Mesenchymal stem cell (in vitro differentiated cells and primary cell): ENCODE measurements around the gene SYNM.

Experiments
- DNase-seq: peaks from one replicate; pipeline ENCODE4 v3.0.0-alpha.2; 2013
- H2AFZ ChIP-seq: one replicate; pipeline ENCODE4 v1.6.1; 2013; ENCODE audit warnings: low read depth, mild to moderate bottlenecking, control low read depth, inconsistent platforms, low read length, moderate library complexity
- H2AK5ac ChIP-seq: 2 replicates; pipeline ENCODE4 v1.6.1; 2013; ENCODE audit warnings: low read length, moderate library complexity, mild to moderate bottlenecking, inconsistent platforms; ENCODE audit not compliant: severe bottlenecking
- H2BK120ac ChIP-seq: one replicate; pipeline ENCODE4 v1.6.1; 2013; ENCODE audit warnings: low read depth, mild to moderate bottlenecking, inconsistent platforms, low read length, moderate library complexity
- H2BK12ac ChIP-seq, 2 experiments: one replicate each; pipeline ENCODE4 v1.6.1; 2013; ENCODE audit warnings: inconsistent platforms in 2 of 2, low read length in 2 of 2, mild to moderate bottlenecking in 2 of 2, moderate library complexity in 2 of 2, control low read depth in 1 of 2
- H2BK15ac ChIP-seq: one replicate; pipeline ENCODE4 v1.6.1; 2013; ENCODE audit warnings: mild to moderate bottlenecking, low read depth, inconsistent platforms; ENCODE audit not compliant: poor library complexity, severe bottlenecking
- H2BK5ac ChIP-seq: 2 replicates; pipeline ENCODE4 v1.6.1; 2013; ENCODE audit warnings: low read depth, mild to moderate bottlenecking, low read length, control low read depth, inconsistent platforms; ENCODE audit not compliant: poor library complexity, severe bottlenecking
- H3K14ac ChIP-seq, 2 experiments: one replicate each; pipeline ENCODE4 v1.6.1; 2013; ENCODE audit warnings: inconsistent platforms in 2 of 2, low read length in 2 of 2, control low read depth in 1 of 2, mild to moderate bottlenecking in 1 of 2, moderate library complexity in 1 of 2
- H3K18ac ChIP-seq, 2 experiments: one replicate each; pipeline ENCODE4 v1.6.1; 2013; ENCODE audit warnings: inconsistent platforms in 2 of 2, low read length in 2 of 2, control low read depth in 1 of 2, low read depth in 1 of 2, mild to moderate bottlenecking in 1 of 2
- H3K23ac ChIP-seq, 2 experiments: one replicate each; pipeline ENCODE4 v1.6.1; 2013; ENCODE audit warnings: inconsistent platforms in 2 of 2, low read length in 2 of 2, mild to moderate bottlenecking in 2 of 2, moderate library complexity in 2 of 2, control low read depth in 1 of 2
- H3K27ac ChIP-seq: 2 replicates; pipeline ENCODE4 v1.5.1; 2013; ENCODE audit warnings: mild to moderate bottlenecking, moderate library complexity, low read length, control low read depth, inconsistent platforms; ENCODE audit not compliant: poor library complexity, severe bottlenecking
- H3K27me3 ChIP-seq, 2 experiments: 2 replicates each; pipeline versions ENCODE4 v1.6.1 to v1.7.0; 2013; ENCODE audit warnings: low read length in 2 of 2, mild to moderate bottlenecking in 2 of 2, moderate library complexity in 2 of 2, control low read depth in 1 of 2, inconsistent platforms in 1 of 2; ENCODE audit not compliant: control insufficient read depth in 1 of 2, insufficient read depth in 1 of 2
- H3K36me3 ChIP-seq, 2 experiments: 2 replicates each; pipeline versions ENCODE4 v1.6.1 to v1.7.0; 2013; ENCODE audit warnings: low read length in 2 of 2, control low read depth in 1 of 2, inconsistent platforms in 1 of 2, low read depth in 1 of 2, mild to moderate bottlenecking in 1 of 2; ENCODE audit not compliant: insufficient read depth in 2 of 2, control insufficient read depth in 1 of 2
- H3K4ac ChIP-seq, 2 experiments: one replicate each; pipeline ENCODE4 v1.6.1; 2013; ENCODE audit warnings: inconsistent platforms in 2 of 2, low read length in 2 of 2, mild to moderate bottlenecking in 2 of 2, moderate library complexity in 2 of 2, control low read depth in 1 of 2, low read depth in 1 of 2
- H3K4me1 ChIP-seq: 2 replicates; pipeline ENCODE4 v1.6.1; 2013; ENCODE audit warnings: low read depth, low read length, control low read depth; ENCODE audit not compliant: control insufficient read depth, insufficient read depth
- H3K4me2 ChIP-seq: 2 replicates; pipeline ENCODE4 v1.6.1; 2013; ENCODE audit warnings: low read length, mild to moderate bottlenecking, inconsistent platforms; ENCODE audit not compliant: poor library complexity, severe bottlenecking
- H3K4me3 ChIP-seq, 2 experiments: 2 replicates each; pipeline versions ENCODE4 v1.5.1 to v1.7.0; 2013; ENCODE audit warnings: low read length in 2 of 2, mild to moderate bottlenecking in 2 of 2, control low read depth in 1 of 2, low read depth in 1 of 2; ENCODE audit not compliant: insufficient read depth in 1 of 2
- H3K79me1 ChIP-seq: replicated peaks from 2 replicates; pipeline ENCODE4 v1.6.1; 2013; ENCODE audit warnings: mild to moderate bottlenecking, control low read depth, low read length, inconsistent platforms; ENCODE audit not compliant: poor library complexity, severe bottlenecking
- H3K9ac ChIP-seq: 2 replicates; pipeline ENCODE4 v1.7.0; 2013; ENCODE audit warnings: mild to moderate bottlenecking, low read length, moderate library complexity
- H3K9me3 ChIP-seq: 2 replicates; pipeline ENCODE4 v1.7.0; 2013; ENCODE audit warnings: mild to moderate bottlenecking, low read length; ENCODE audit not compliant: control insufficient read depth
- H4K8ac ChIP-seq: one replicate; pipeline ENCODE4 v1.6.1; 2013; ENCODE audit warnings: inconsistent platforms, mild to moderate bottlenecking, low read length, moderate library complexity
- H4K91ac ChIP-seq: one replicate; pipeline ENCODE4 v1.6.1; 2013; ENCODE audit warnings: mild to moderate bottlenecking, low read length, inconsistent platforms
- WGBS: methylation state at CpG from one replicate; pipeline ENCODE4 v1.1.7; 2013; ENCODE audit warnings: mixed read lengths; 5-methylcytosine and 5-hydroxymethylcytosine counted together

SYNM gene

DNA sequence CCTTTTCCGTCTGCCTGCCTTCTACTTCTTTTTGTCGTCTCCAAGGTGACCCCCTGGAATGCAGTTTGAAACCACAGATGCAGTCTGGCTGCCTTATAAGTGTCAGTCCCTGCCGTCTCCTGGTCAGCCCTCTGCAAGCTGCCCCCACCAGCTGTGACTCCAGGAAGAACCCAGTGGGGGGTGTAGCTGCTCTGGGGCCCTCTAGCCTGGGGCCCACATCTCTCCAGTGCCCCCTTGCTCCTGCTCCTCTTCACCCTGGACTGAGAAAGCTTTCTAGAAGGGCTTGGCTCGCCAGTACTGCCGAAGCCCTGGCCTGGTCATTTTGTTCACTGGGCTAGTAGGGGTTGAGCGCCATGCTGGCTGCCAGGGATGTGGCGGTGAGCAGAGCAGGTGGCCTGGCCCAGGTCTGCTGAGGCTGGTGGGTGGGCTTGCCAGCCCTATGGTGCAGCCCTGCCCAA lies 21.3 kb downstream of the SYNM start:
- H2BK15ac ChIP-seq = peak overlapping the region; percentile 48
- no peak overlapping the region for H3K9ac ChIP-seq
- H4K8ac ChIP-seq = peak overlapping the region; percentile 32
- H3K4me3 ChIP-seq = no peak overlapping the region
- peaks cover 17 to 22% of the 10 kb centered on the region in 2 experiments for H3K36me3 ChIP-seq
- no peaks in the 10 kb centered on the region for H3K27me3 ChIP-seq
- H3K27ac ChIP-seq = no peak overlapping the region
- peak overlapping the region; percentile 86 for H2AK5ac ChIP-seq
- no peaks in the 10 kb centered on the region for H3K9me3 ChIP-seq
- H3K23ac ChIP-seq = peak overlapping the region in 1 of 2 experiments; percentile 93
- peaks cover 3% of the 10 kb centered on the region for H3K79me1 ChIP-seq
- H2BK12ac ChIP-seq = peak overlapping the region; percentile 71 to 86
- H2AFZ ChIP-seq = no peak overlapping the region
- WGBS = 83% methylated on average over 7 of the region's 7 CpGs
- H3K4ac ChIP-seq = peak overlapping the region; percentile 35 to 62
- H3K4me1 ChIP-seq = peaks cover 43% of the 10 kb centered on the region
- peak overlapping the region; percentile 70 for H4K91ac ChIP-seq
- H2BK120ac ChIP-seq = no peak overlapping the region
- H3K4me2 ChIP-seq = no peak overlapping the region
- H2BK5ac ChIP-seq = no peak overlapping the region
- DNase-seq = no peak
- H3K18ac ChIP-seq = peak overlapping the region; percentile 47 to 81
- peak overlapping the region in 1 of 2 experiments; percentile 87 for H3K14ac ChIP-seq

DNA sequence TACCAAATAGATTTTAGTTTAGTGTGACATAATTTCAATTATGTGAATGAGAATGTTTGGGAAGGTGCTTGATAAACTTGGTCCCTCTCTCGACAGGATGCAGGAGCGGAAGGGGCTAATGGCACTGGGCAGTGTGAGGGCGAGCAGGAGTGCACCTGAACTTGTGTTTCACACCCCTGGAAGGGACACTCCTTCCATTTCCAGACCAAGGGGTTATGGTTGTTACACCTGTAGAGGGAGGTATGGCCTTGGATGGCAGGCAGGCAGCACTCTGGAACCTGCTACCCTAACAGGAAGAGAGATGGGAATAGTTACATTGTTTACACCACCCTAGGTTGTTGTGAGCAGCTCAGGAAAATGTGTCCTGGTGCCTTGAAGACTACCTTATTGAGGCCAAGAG lies 22.1 kb downstream of the SYNM start:
- Histone ChIP-seq H2BK5ac (peak overlapping the region; percentile 37), H3K36me3 (peaks cover 24 to 26% of the 10 kb centered on the region in 2 experiments), H3K27me3 (no peaks in the 10 kb centered on the region), H3K4ac (no peak overlapping the region), H2BK15ac (no peak overlapping the region), H4K91ac (no peak overlapping the region), H3K4me2 (no peak overlapping the region), H3K23ac (no peak overlapping the region), H4K8ac (no peak overlapping the region), H2AK5ac (peak overlapping the region; percentile 74), H3K4me3 (no peak overlapping the region), H2AFZ (no peak overlapping the region), H3K27ac (no peak overlapping the region), H3K4me1 (peaks cover 41% of the 10 kb centered on the region), H3K18ac (no peak overlapping the region), H3K9me3 (no peaks in the 10 kb centered on the region), H2BK12ac (peak overlapping the region in 1 of 2 experiments; percentile 88), H3K79me1 (peaks cover 3% of the 10 kb centered on the region), H3K9ac (no peak overlapping the region), H3K14ac (peak overlapping the region in 1 of 2 experiments; percentile 35), H2BK120ac (no peak overlapping the region)
- 94% methylated on average over 3 of the region's 3 CpGs for WGBS
- no peak for DNase-seq

DNA sequence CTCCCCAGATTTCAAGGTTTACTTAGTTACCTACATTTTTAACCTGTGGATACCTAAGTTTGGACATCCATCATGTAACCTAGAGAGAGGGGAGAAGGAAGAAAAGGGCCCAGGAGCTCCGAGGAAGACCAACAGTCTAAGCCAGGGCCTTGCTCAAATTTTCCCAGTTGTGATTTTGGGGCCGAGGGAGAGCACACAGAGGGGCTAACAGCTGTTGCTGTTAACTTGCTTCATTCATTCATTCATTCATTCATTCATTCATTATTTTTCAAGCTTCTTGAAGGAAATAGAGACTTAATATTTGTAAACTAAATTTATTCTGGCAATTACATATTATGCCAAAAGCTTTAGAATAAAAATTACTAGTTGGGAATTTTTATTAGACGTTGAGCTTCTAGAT lies 22.9 kb downstream of the SYNM start:
- Histone ChIP-seq H3K4me2 (no peak overlapping the region), H2BK5ac (no peak overlapping the region), H3K9me3 (no peaks in the 10 kb centered on the region), H2BK15ac (no peak overlapping the region), H3K27ac (no peak overlapping the region), H2BK12ac (no peak overlapping the region), H3K23ac (no peak overlapping the region), H3K9ac (no peak overlapping the region), H2BK120ac (no peak overlapping the region), H3K4ac (no peak overlapping the region), H3K4me1 (peaks cover 39% of the 10 kb centered on the region), H3K27me3 (no peaks in the 10 kb centered on the region), H3K4me3 (no peak overlapping the region), H3K79me1 (peaks cover 3% of the 10 kb centered on the region), H2AK5ac (no peak overlapping the region), H2AFZ (no peak overlapping the region), H4K91ac (no peak overlapping the region), H3K14ac (no peak overlapping the region), H4K8ac (no peak overlapping the region), H3K36me3 (peaks cover 31% of the 10 kb centered on the region in 2 experiments), H3K18ac (no peak overlapping the region)
- 80% methylated on average over 2 of the region's 3 CpGs for WGBS
- no peak for DNase-seq

DNA sequence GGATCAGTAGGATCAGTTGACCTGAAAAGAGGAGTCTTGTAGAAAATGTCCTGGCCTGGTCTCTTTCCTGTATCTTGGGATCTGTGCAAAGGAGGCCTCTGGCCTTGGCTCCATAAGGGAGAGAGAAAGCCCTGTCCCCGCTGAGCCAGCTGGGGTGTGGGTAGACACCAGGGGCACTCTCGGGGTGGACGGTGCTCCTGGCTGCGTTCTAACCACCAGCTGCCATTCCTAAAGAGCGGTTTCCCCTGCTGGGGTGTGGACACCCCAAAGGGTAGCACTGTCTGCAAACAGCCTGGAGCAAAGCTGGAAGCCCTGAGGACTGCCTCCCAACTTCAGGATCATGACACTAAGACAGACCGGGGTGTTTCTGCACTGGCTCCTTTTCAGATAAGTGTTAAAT lies 23.5 kb downstream of the SYNM start:
- Histone ChIP-seq H2BK5ac (no peak overlapping the region), H3K4me1 (peaks cover 34% of the 10 kb centered on the region), H3K4me2 (no peak overlapping the region), H3K9me3 (no peaks in the 10 kb centered on the region), H2BK15ac (no peak overlapping the region), H3K27me3 (no peaks in the 10 kb centered on the region), H2AFZ (no peak overlapping the region), H3K23ac (no peak overlapping the region), H3K36me3 (peaks cover 31% of the 10 kb centered on the region in 2 experiments), H3K4me3 (no peak overlapping the region), H3K79me1 (peaks cover 3% of the 10 kb centered on the region), H3K18ac (no peak overlapping the region), H3K27ac (no peak overlapping the region), H4K91ac (peak overlapping the region; percentile 9), H3K4ac (no peak overlapping the region), H2BK120ac (no peak overlapping the region), H4K8ac (no peak overlapping the region), H3K9ac (no peak overlapping the region), H2BK12ac (no peak overlapping the region), H2AK5ac (peak overlapping the region; percentile 31), H3K14ac (no peak overlapping the region)
- no peak for DNase-seq
- 93% methylated on average over 5 of the region's 6 CpGs for WGBS
